ENCODE measurements around the gene JPT1.
"Not testable (repeated sequence)": the region's sequence is repeated elsewhere in the genome, so short reads cannot be mapped to it uniquely, and the experiment has no call there.

Gene JPT1

DNA sequence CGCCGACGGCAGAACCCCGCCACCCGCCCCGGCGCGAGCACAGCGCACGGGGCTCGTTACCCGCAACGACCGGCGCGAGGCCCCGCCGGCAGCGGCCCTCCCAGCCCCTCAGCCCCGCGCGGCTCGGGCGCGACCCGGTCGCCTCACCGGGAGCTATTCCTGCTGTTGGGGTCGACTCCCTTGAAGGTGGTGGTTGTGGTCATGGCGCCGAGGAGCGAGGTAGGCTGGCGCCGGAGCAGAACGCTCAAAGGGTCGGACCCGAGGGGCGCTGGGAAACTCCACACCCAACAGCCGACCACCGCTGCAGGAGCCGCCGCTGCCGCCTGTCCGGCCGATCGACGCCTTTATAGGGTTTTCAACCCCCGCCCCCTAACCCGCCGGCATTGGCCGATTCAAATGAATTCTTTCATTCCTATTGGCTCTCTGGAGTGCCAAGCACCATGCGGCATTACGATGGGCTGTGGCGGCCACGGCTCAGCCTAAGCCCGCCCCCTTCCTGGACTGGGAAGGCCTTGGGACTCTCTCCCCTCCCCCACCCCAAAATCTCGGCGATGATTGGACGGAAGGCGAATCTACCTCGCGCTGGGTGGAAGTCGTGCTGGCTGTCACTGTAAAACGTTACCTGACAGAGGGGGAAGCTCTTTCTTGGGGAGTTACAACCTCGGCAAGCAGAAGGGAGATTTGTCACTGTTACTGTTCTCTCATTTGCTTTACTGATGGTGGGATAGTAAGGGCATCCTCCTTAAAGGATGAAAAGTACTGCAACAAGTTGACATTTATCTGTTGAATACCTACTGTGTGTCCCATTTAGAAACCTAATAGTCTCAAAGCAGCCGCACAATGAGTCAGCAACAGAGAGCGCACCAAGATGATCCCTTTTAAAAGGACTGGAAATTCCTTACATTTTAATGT lies at the start of gene JPT1:
Gene JPT1 (minus strand): TSS at position 318 of the 912 bp plus-strand sequence. CDS start 115 bp downstream, at position 203.
- peak; percentile 97 for DNase-seq

GRCh38 chr17:75199886-75200618 lies 45.7 kb upstream of the JPT1 start:
- no peak for DNase-seq

DNA sequence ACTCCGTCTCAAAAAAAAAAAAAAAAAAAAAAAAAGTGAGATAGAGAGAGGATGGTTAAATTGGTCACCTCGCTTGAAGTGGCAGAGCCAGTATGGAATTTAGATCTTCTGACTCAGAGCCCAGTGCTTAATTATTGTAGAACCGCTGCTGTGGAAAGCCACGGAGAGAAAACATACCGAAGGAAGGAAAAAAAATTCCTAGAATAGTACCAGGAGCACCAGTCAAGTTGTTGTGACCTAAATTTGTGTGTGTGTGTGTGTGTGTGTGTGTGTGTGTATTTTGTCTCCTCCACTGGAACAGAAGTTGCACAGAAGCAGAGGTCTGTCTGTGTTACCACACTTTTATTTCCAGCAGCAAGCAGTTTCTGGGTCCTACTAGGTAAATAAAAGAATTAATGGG lies 40.6 kb upstream of the JPT1 start:
- DNase-seq: no peak

- no peak for DNase-seq
Measured at GRCh38 chr17:75191584-75191983, 37.3 kb upstream of the JPT1 start.

GRCh38 chr17:75188614-75189013 lies 34.3 kb upstream of the JPT1 start:
- DNase-seq: no peak

DNA sequence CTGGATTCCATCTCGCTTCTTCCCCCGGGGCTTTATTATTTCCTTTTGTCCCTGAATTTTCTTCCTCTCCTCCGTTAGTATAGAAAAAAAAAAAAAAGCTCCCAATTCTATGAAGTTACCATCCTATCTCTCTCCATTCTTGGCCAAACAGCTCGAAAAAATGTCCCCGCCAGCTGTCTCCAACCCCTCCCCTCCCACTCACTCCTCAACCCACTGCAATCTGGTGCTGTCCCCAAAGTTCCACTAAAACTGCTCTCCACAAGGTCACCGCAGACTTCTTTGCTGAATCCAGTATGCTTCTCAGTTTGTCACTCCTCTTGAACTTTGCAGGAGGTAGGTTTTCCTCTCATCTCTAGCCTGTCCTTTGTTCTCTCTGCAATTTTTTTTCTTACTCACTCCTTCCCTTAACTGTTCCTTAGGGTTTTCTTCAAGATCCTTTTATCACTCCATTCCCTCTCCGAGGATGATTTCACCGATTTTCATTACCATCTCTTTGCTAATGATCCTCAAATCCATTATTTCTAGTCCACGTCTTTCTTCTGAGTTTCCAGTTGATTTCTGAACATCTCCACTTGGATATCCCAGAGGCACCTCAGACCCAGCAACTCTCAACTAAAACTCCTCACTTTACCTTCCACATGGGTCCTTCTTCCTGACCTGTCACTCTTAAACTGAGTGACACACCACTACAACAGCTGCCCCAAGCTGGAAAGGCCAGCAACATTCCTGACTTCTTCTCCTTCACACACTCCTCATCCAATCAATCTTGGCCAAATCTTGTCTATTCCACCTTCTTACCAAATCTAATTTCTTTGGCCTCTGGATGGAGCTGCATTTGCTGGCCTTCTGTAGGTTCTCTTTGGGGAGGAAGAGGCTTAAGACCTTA lies 29.9 kb upstream of the JPT1 start:
- no peak for DNase-seq

DNA sequence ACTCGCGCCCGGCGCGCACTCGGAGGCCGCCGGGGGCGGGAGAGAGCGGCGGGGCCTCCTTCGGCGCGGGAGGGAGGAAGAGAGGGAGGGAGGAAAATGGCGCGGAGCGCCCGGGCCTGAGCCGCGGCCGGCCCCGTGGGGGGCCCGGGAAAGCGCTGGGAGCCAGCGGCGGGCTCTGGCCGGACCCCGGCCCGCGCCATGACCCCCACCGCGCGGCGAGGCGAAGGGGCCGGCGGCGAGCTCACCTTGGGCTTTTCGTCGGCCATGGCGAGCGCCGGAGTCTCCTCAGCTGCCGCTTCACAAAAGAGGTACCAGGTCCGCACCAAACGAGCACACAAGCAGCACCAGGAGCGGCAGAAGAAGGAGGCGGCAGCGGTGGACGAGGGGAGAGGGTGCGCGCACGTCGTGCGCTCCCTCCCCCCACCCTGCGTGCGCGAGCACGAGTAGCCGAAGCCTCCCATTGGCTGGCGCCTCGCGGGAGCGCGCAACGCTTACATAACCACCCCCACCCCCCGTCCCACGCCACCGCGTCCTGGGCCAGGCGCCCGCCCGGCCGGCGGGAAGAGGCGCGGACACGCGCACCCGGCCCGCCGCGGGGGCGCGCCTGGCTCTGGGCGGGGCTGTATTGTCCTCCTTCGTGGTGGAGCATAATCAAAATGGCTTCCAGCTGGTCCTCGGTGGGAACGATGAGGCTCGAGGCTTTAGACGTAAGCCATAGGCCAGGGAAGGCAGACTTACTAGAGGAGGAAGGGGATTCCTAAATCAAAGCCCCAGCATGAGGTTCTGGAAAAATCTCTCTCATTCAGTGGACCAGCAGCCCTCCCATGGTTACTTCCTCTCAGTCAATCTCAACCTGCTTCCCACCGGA lies 28.5 kb upstream of the JPT1 start, which contains the start of gene SUMO2:
Gene SUMO2 (minus strand): TSS at position 391 of the 868 bp plus-strand sequence. CDS start 125 bp downstream, at position 266.
- DNase-seq: peak; percentile 81

DNA sequence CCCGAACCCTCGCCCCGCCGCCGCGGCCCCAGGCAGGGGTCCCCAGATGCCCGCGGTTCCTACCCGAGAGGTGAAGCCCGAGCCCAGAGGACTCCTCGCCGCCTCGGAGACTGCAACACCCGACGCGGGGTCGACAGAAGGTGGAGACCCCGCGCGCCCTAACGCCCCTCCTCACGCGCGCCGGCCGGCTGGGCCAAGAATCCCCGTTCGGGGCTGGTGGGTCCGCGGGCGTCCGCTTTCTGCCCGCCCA lies 27.9 kb upstream of the JPT1 start:
- DNase-seq: no peak

- DNase-seq: no peak
Measured at GRCh38 chr17:75181608-75182318, 27.5 kb upstream of the JPT1 start.

DNA sequence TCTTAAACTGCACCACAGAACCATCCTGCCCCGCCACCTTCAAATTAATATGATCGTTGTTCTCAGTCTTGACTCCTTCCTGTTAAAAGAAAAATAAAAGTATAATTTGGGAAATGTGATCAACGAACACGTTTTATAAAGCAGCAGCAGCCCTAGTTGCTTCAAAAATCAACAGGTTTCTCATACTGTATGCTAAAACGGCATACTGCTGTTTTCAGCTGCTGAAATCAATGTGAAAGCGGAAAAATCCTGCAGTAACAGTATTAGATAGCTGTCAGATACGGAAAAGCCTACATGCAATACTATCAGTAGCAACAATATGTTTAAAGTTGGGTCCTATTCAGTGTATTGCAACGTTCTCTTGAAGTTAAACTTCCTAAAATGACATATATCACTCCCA lies 26.8 kb upstream of the JPT1 start:
- DNase-seq: no peak

GRCh38 chr17:75178453-75178852 lies 24.1 kb upstream of the JPT1 start:
- no peak for DNase-seq

DNA sequence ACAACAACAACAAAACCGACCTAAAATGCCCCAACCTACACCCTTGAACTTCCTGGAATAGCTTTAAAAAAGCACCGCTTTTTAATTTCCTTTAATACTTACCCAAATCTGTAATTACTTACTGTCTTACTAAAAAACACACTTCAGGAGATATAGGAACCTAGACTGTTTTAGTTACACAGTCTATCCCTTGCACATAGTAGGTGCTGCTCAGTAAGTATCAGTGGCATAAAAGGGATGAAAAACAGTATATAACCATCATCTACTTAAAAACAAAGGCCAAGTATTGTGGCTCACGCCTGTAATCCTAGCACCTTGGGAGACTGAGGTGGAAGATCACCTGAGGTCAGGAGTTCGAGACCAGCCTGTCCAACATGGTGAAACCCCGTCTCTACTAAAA lies 22.3 kb upstream of the JPT1 start:
- no peak for DNase-seq

- no peak for DNase-seq
Measured at GRCh38 chr17:75174996-75175395, 20.7 kb upstream of the JPT1 start.

GRCh38 chr17:75173526-75173925 lies 19.2 kb upstream of the JPT1 start:
- no peak for DNase-seq

DNA sequence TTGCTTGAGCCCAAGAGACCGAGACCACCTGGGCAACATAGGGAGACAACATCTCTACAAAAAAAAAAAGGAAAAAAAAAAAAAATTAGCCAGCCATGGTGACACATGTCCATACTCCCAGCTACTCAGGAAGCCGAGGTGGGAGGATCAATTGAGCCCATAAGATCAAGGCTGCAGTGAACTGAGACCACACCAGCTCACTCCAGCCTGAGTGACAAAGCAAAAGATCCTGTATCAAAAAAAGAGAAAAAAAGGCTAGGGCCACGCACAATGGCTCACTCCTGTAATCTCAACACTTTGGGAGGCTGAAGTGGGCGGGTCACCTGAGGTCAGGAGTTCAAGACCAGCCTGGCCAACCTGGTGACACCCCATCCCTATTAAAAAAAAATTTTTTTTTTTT lies 14.7 kb upstream of the JPT1 start:
- DNase-seq: no peak

DNA sequence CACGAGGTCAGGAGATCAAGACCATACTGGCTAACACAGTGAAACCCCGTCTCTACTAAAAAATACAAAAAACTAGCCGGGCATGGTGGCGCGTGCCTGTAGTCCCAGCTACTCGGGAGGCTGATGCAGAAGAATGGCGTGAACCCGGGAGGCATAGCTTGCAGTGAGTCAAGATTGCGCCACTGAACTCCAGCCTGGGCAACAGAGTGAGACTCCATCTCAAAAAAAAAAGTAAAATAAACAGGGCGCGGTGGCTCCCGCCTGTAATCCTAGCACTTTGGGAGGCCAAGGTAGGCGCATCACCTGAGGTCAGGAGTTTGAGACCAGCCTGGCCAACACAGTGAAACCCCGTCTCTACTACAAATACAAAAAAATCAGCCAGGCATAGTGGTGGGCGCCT lies 10.3 kb upstream of the JPT1 start:
- not testable (repeated sequence) for DNase-seq

DNA sequence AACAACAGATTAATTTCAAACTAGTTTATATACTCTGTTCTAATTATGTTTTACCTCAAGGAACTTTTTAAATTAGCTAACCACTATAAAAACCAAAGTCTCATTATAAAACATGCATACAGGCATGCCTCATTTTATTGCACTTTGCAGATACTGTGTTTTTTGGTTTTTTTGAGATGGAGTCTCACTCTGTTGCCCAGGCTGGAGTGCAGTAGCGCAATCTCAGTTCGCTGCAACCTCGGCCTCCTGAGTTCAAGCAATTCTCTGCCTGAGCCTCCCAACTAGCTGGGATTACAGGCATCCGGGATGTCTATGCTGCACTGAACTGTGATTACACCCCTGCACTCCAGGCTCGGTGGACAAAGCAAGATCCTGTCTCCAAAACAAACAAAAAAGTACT lies 8.8 kb upstream of the JPT1 start:
- DNase-seq: no peak

DNA sequence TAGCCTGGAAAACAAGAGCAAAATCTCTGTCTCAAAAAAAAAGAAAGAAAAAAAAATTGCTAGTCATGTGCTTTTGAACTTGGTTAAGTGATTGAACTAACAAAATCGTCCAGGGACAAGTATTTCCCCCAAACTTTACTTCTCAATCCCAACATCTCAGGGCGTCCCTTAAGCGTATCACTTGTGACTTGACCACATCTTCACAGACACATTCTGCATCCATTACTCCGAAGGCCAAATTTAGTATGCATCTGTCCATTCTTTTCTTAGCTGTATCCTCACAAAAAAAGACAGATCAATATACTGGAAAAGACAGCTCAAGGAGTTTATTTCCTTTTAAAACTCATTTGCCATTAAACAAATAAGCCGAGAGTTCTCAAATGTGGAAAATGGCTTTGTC lies 5.9 kb upstream of the JPT1 start:
- DNase-seq: no peak

GRCh38 chr17:75159196-75160031 lies 5.1 kb upstream of the JPT1 start:
- no peak for DNase-seq

DNA sequence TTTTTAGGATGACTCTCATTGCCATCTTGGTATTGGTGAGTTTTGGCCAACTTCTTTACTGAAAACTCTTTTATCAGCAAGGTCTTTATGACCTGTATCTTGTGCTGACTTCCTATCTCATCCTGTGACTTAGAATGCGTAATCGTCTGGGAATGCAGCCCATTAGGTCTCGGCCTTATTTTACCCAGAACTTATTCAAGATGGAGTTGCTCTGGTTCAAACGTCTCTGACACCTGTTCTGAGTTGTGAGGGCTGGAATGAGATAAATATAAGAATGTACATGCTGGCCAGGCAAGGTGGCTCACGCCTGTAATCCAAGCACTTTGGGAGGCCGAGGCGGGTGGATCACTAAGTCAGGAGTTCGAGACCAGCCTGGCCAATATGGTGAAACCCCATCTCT lies 4.2 kb upstream of the JPT1 start:
- DNase-seq: not testable (repeated sequence)

DNA sequence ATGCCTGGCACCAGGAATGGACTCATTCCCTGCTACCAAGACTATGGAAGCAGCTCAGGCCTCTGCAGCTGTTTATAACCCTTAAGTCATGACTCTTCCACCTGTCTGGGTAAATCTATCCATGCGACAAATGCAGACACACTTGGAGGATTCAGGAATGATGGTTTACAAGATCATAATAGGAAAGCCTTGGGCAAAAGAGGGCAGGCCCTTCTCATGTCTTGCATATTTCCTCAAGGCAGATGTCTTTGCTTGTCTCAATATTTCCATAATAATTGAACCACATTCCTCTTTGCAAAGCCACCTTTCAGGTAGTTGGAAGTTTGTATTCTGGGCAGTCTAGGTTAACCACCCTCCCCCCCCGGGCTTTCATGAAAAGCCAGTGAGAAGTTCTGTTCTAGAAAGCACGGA lies 884 bp upstream of the JPT1 start:
- no peak for DNase-seq

All from NCI-H2081 treated with DMSO at 0.1 percent for 48 hours (cell line).